Transverse colon (tissue), 4 donors: ENCODE results near the gene NFE2L3.

ENCODE experiments used
- POLR2AphosphoS5 ChIP-seq, 3 donors: sonication (generic); formaldehyde crosslinking; IDR thresholded peaks; one replicate each; pipeline ENCODE4 v1.6.1; 2016; ENCODE audit warnings: antibody characterized with exemption in 3 of 3
- TF ChIP-seq, protein P1 (sequence below), 5 experiments: fragments of 200-600 bp in 3 of 5; fragments of 450-650 bp in 2 of 5; sonication (generic) in 3 of 5; IDR thresholded peaks; 1 replicate in 2 of 5; 2 replicates in 3 of 5; pipeline ENCODE4 v1.5.1; 2016 to 2017; ENCODE audit warnings: antibody characterized with exemption in 5 of 5, inconsistent platforms in 3 of 5, mild to moderate bottlenecking in 2 of 5, moderate library complexity in 1 of 5

DNA sequence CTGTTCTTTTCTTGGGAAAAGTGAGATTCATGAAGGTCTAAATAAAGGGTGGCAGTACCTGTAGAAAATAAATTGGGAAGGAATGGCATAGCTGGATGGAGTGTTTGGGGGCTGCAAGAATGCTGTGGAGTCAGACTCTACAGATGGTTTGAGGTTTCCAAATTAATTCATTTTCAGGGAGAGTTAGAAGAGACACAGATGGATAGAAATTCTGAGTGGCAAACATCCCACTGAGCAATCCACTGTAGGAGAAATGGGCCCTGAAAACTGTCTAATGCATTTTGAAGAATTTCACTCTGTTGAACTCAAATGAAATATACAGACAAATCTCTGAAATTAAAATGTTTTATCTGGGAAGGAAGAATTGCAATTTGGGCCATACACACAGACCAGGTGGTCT lies 16.9 kb upstream of the NFE2L3 start:
- TF ChIP-seq, protein P1, sequence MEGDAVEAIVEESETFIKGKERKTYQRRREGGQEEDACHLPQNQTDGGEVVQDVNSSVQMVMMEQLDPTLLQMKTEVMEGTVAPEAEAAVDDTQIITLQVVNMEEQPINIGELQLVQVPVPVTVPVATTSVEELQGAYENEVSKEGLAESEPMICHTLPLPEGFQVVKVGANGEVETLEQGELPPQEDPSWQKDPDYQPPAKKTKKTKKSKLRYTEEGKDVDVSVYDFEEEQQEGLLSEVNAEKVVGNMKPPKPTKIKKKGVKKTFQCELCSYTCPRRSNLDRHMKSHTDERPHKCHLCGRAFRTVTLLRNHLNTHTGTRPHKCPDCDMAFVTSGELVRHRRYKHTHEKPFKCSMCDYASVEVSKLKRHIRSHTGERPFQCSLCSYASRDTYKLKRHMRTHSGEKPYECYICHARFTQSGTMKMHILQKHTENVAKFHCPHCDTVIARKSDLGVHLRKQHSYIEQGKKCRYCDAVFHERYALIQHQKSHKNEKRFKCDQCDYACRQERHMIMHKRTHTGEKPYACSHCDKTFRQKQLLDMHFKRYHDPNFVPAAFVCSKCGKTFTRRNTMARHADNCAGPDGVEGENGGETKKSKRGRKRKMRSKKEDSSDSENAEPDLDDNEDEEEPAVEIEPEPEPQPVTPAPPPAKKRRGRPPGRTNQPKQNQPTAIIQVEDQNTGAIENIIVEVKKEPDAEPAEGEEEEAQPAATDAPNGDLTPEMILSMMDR (IDR thresholded peaks at IDR 0.05), result no peak
- TF ChIP-seq POLR2AphosphoS5 (IDR thresholded peaks at IDR 0.05), result no peak
